GM23338 (cell line): ENCODE measurements around the gene DGCR8.

Experiments
- CREB1 ChIP-seq: fragments of 250-450 bp; sonication (Bioruptor Pico); IDR thresholded peaks from 2 replicates; pipeline ENCODE4 v1.5.0; 2020; ENCODE audit warnings: low read depth, mild to moderate bottlenecking, moderate library complexity
- CTCF ChIP-seq, 2 experiments: fragments of 200-600 bp in 1 of 2; sonication (generic) in 1 of 2; conservative IDR thresholded peaks; 2 replicates each; pipeline versions ENCODE4 v1.5.1 to v1.6.1; 2016 to 2017; ENCODE audit warnings: antibody characterized with exemption in 2 of 2, low read depth in 2 of 2, mild to moderate bottlenecking in 2 of 2, moderate library complexity in 1 of 2
- EZH2 ChIP-seq: fragments of 200-600 bp; sonication (generic); IDR thresholded peaks from one replicate; pipeline ENCODE4 v1.8.0; 2017; ENCODE audit warnings: antibody characterized with exemption, mild to moderate bottlenecking, low read depth; ENCODE audit not compliant: unreplicated experiment
- EZH2phosphoT487 ChIP-seq: fragments of 200-600 bp; sonication (generic); IDR thresholded peaks from one replicate; pipeline ENCODE4 v1.8.1; 2018; ENCODE audit warnings: antibody characterized with exemption; ENCODE audit not compliant: unreplicated experiment
- JUNB ChIP-seq: IDR thresholded peaks from one replicate; pipeline ENCODE4 v1.6.1; 2016; ENCODE audit warnings: antibody characterized with exemption; ENCODE audit not compliant: unreplicated experiment
- POLR2AphosphoS5 ChIP-seq: IDR thresholded peaks from 2 replicates; pipeline ENCODE4 v1.6.1; 2016; ENCODE audit warnings: antibody characterized with exemption, low read depth
- REST ChIP-seq: IDR thresholded peaks from one replicate; pipeline ENCODE4 v1.6.1; 2018; ENCODE audit warnings: antibody characterized with exemption; ENCODE audit not compliant: unreplicated experiment
- STAT1 ChIP-seq: IDR thresholded peaks from one replicate; pipeline ENCODE4 v1.6.1; 2016; ENCODE audit warnings: antibody characterized with exemption; ENCODE audit not compliant: unreplicated experiment
- ZNF114 ChIP-seq: fragments of 250-450 bp; sonication (Bioruptor Pico); IDR thresholded peaks from 2 replicates; pipeline ENCODE4 v1.5.0; 2020; ENCODE audit warnings: mild to moderate bottlenecking, moderate library complexity
- ZNF331 ChIP-seq: fragments of 250-450 bp; sonication (Bioruptor Pico); IDR thresholded peaks from 2 replicates; pipeline ENCODE4 v1.5.0; 2020; ENCODE audit warnings: low read depth, mild to moderate bottlenecking, moderate library complexity
- TF ChIP-seq, protein P1 (sequence below): IDR thresholded peaks from 2 replicates; pipeline ENCODE4 v1.6.1; 2016; ENCODE audit warnings: antibody characterized with exemption

GRCh38 chr22:20056696-20057386 is 23.2 kb upstream of the DGCR8 start:
- TF ChIP-seq CTCF (conservative IDR thresholded peaks at IDR 0.05; ENCODE audit: low read depth in 2 of 2) (no peak), CREB1 (CRISPR knock-in tag) (no peak), EZH2 (no peak), POLR2AphosphoS5 (no peak), REST (no peak), ZNF331 (CRISPR knock-in tag) (no peak), EZH2phosphoT487 (no peak), JUNB (no peak), STAT1 (no peak), ZNF114 (CRISPR knock-in tag) (no peak)
- TF ChIP-seq, protein P1, sequence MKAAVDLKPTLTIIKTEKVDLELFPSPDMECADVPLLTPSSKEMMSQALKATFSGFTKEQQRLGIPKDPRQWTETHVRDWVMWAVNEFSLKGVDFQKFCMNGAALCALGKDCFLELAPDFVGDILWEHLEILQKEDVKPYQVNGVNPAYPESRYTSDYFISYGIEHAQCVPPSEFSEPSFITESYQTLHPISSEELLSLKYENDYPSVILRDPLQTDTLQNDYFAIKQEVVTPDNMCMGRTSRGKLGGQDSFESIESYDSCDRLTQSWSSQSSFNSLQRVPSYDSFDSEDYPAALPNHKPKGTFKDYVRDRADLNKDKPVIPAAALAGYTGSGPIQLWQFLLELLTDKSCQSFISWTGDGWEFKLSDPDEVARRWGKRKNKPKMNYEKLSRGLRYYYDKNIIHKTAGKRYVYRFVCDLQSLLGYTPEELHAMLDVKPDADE, result no peak
